ENCODE measurements around the gene IL16.

- TF ChIP-seq RAD21 (IDR thresholded peaks at IDR 0.05; ENCODE audit: low read depth): no peak
- no peak for TF ChIP-seq TEAD4 (IDR thresholded peaks at IDR 0.05)
- TF ChIP-seq FOXM1 (IDR thresholded peaks at IDR 0.05; ENCODE audit: borderline replicate concordance, low read depth): no peak
These were observed 6.9 kb upstream of the IL16 start for GRCh38 chr15:81189583-81190283.
